ENCODE measurements around the gene ALKBH7.
A peak's percentile ranks its signal among the peaks of the same experiment; 100 is the strongest.

ALKBH7 gene

DNA sequence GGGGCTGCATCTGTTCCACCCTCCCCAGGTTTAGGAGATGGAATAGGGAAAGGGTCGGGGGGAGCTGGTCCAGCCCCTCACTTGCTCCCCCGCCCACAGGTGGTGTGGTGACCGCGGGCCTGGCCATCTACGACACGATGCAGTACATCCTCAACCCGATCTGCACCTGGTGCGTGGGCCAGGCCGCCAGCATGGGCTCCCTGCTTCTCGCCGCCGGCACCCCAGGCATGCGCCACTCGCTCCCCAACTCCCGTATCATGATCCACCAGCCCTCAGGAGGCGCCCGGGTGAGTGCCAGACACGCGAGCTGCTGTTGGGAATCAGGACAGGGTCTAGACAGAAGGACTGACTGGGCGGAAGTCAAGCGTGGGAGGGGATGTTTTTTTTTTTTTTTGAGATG, 8.2 kb upstream of the ALKBH7 start:
- Histone ChIP-seq H3K27ac (ENCODE audit: low read length) (no peak overlapping the region), H3K36me3 (ENCODE audit: control insufficient read depth in 2 of 2, insufficient read depth in 2 of 2, low read length in 2 of 2) (peaks cover 15 to 24% of the 10 kb centered on the region in 2 donors), H3K27me3 (ENCODE audit: control insufficient read depth in 1 of 2, insufficient read depth in 2 of 2, low read length in 2 of 2) (no peaks in the 10 kb centered on the region), H3K9ac (ENCODE audit: low read length in 2 of 2) (no peak overlapping the region), H3K4me3 (ENCODE audit: low read length in 2 of 2) (no peak overlapping the region), H3K4me1 (ENCODE audit: control insufficient read depth, insufficient read depth, low read length) (peaks cover 16% of the 10 kb centered on the region), H3K9me3 (ENCODE audit: control insufficient read depth in 2 of 2, low read length in 2 of 2) (no peaks in the 10 kb centered on the region)

DNA sequence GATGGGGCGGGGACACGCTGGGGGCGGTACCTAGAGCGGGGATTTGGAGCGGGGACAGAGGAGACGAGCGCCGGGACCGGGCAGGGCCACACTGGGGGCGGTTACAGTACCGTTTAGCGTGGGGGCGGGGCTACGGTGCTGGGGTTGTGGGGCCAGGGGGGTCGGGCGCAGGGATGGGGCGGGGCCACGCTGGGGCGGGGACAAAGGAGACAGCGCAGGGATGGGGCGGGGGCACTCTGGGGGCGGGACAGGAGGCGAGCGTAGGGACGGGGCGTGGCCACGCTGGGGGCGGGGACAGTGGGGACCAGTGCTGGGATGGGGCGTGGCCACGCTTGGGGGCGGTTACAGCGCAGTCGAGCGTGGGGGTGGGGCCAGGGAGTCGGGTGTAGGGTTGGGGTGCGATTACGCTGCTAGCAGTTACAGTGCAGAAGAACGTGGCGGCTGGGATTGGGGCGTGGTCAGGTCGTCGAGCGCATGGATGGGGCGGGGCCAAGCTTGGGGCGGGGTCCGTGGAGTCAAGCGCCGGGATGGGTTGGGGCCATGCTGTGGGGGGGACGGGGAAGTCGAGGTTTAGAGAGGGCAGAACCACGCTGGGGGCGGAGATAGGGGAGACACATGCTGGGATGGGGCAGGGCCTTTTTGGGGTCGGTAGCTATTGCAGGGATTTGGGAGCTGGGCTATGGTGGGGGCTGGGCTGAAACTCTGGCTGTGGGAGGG, 660 bp downstream of the ALKBH7 start:
- H3K9me3 ChIP-seq (ENCODE audit: control insufficient read depth in 2 of 2, low read length in 2 of 2) = no peaks in the 10 kb centered on the region
- H3K9ac ChIP-seq (ENCODE audit: low read length in 2 of 2) = peak overlapping the region; percentile 81 to 89
- H3K36me3 ChIP-seq (ENCODE audit: control insufficient read depth in 2 of 2, insufficient read depth in 2 of 2, low read length in 2 of 2) = peaks cover 3 to 5% of the 10 kb centered on the region in 2 donors
- peaks cover 21% of the 10 kb centered on the region for H3K4me1 ChIP-seq (ENCODE audit: control insufficient read depth, insufficient read depth, low read length)
- no peaks in the 10 kb centered on the region for H3K27me3 ChIP-seq (ENCODE audit: control insufficient read depth in 1 of 2, insufficient read depth in 2 of 2, low read length in 2 of 2)
- H3K4me3 ChIP-seq (ENCODE audit: low read length in 2 of 2) = peak overlapping the region; percentile 85 to 91
- peak overlapping the region; percentile 98 for H3K27ac ChIP-seq (ENCODE audit: low read length)

DNA sequence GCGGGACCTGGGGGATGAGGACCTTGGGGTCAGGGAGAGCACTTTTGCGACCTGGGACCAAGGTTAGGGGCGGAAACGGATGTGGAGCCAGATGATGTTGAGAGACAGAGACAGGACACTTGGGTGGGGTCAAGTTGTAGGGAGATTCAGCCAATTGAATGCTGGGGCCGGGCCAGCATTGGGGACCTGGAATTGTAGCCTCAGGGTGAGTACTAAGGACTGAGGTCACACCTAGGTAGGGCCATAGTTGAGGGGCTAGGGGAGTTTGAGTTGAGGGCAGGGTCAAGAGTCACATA, 1.2 kb downstream of the ALKBH7 start:
- Histone ChIP-seq H3K27me3 (ENCODE audit: control insufficient read depth in 1 of 2, insufficient read depth in 2 of 2, low read length in 2 of 2) (no peaks in the 10 kb centered on the region), H3K9me3 (ENCODE audit: control insufficient read depth in 2 of 2, low read length in 2 of 2) (no peaks in the 10 kb centered on the region), H3K27ac (ENCODE audit: low read length) (peak overlapping the region; percentile 69), H3K4me1 (ENCODE audit: control insufficient read depth, insufficient read depth, low read length) (peaks cover 24% of the 10 kb centered on the region), H3K36me3 (ENCODE audit: control insufficient read depth in 2 of 2, insufficient read depth in 2 of 2, low read length in 2 of 2) (peaks cover 2% of the 10 kb centered on the region in 2 donors), H3K9ac (ENCODE audit: low read length in 2 of 2) (peak overlapping the region in 1 of 2 donors; percentile 29), H3K4me3 (ENCODE audit: low read length in 2 of 2) (peak overlapping the region; percentile 24 to 67)

DNA sequence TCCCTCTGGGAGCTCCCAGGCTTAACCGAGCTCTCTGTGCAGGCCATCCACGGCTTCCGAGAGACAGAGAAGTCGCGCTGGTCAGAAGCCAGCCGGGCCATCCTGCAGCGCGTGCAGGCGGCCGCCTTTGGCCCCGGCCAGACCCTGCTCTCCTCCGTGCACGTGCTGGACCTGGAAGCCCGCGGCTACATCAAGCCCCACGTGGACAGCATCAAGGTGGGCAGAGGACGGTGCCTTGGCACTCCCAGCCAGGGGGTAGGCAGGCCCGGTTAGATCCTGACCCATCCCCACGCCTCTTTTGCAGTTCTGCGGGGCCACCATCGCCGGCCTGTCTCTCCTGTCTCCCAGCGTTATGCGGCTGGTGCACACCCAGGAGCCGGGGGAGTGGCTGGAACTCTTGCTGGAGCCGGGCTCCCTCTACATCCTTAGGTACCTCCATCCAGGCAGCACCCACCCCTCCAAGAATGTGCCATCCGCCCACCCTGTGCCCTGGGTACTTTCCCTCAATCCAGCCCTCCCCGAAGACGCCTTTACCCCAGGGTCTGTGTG, 1.6 kb downstream of the ALKBH7 start:
- Histone ChIP-seq H3K9ac (ENCODE audit: low read length in 2 of 2) (no peak overlapping the region), H3K4me3 (ENCODE audit: low read length in 2 of 2) (peak overlapping the region; percentile 24 to 67), H3K27ac (ENCODE audit: low read length) (peak overlapping the region; percentile 69)

DNA sequence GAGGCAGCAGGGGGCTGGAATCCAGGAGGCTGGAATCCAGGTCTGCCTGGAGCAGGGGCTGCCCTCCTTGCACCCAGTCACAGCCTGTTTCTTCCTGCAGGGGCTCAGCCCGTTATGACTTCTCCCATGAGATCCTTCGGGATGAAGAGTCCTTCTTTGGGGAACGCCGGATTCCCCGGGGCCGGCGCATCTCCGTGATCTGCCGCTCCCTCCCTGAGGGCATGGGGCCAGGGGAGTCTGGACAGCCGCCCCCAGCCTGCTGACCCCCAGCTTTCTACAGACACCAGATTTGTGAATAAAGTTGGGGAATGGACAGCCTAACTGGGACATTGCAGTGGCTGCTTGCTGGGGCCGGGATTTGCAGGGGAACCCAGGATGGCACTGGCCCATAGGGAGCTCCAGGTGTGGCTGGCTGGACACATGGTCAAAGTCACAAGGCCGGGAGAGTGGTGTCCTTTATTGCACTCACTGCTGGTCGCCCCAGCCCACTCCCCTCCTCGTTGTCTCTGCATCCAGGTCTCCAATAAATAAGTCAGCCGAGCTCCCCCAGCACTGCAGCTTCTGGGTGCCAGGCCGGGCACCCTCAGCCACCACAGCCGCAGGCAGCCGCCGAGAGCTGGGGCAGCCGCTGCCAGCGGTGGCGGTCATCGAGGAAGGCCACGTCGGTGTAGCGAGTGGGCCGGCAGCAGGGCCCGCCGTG, 2.3 kb downstream of the ALKBH7 start:
- H3K9me3 ChIP-seq (ENCODE audit: control insufficient read depth in 2 of 2, low read length in 2 of 2) = peaks cover 0 to 3% of the 10 kb centered on the region in 2 donors
- H3K4me3 ChIP-seq (ENCODE audit: low read length in 2 of 2) = no peak overlapping the region
- peaks cover 3 to 6% of the 10 kb centered on the region in 2 donors for H3K36me3 ChIP-seq (ENCODE audit: control insufficient read depth in 2 of 2, insufficient read depth in 2 of 2, low read length in 2 of 2)
- H3K4me1 ChIP-seq (ENCODE audit: control insufficient read depth, insufficient read depth, low read length) = peaks cover 24% of the 10 kb centered on the region
- H3K9ac ChIP-seq (ENCODE audit: low read length in 2 of 2) = no peak overlapping the region
- no peaks in the 10 kb centered on the region for H3K27me3 ChIP-seq (ENCODE audit: control insufficient read depth in 1 of 2, insufficient read depth in 2 of 2, low read length in 2 of 2)
- no peak overlapping the region for H3K27ac ChIP-seq (ENCODE audit: low read length)

More for the DNA sequence above, 1.6 kb downstream of the ALKBH7 start:
- Histone ChIP-seq H3K36me3 (ENCODE audit: control insufficient read depth in 2 of 2, insufficient read depth in 2 of 2, low read length in 2 of 2) (peaks cover 0 to 3% of the 10 kb centered on the region in 2 donors), H3K9me3 (ENCODE audit: control insufficient read depth in 2 of 2, low read length in 2 of 2) (no peaks in the 10 kb centered on the region), H3K4me1 (ENCODE audit: control insufficient read depth, insufficient read depth, low read length) (peaks cover 24% of the 10 kb centered on the region), H3K27me3 (ENCODE audit: control insufficient read depth in 1 of 2, insufficient read depth in 2 of 2, low read length in 2 of 2) (no peaks in the 10 kb centered on the region)

DNA sequence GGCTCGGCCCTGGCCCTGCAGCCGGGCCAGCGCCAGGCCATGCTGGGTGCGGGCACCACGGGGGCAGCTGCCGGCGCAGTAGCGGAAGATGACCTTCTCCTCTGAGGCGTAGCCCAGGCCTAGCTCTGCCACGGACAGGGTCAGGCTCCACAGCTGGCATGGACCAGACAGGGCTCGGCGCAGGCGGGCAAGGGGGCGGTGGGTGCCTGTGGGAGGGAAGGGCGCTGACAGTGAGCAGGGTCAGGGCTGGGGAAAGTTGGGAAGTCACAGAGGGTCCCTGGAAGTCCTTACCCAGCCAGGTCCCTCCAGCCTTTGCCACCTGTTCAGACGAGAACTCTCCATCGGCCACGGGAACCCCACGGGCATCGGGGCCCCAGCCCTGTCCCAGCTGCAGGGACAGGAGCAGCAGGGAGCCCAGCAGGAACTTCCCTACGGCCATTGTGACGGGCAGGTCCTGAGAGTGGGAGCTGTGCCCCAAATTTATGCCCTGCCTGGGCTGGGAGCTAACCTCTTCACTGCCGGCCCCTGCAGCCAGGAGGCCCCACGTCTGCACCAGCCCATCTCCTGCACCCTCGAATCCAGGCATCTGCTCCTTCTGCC, 2.9 kb downstream of the ALKBH7 start, which contains the start of gene PSPN:
Gene PSPN (minus strand): TSS at position 523 of the 600 bp plus-strand sequence. CDS start 84 bp downstream, at position 439.
- Histone ChIP-seq H3K9ac (ENCODE audit: low read length in 2 of 2) (no peak within 1 kb of the TSS), H3K9me3 (ENCODE audit: control insufficient read depth in 2 of 2, low read length in 2 of 2) (peaks cover 0 to 4% of the 10 kb centered on the region in 2 donors), H3K4me1 (ENCODE audit: control insufficient read depth, insufficient read depth, low read length) (peaks cover 24% of the 10 kb centered on the region), H3K4me3 (ENCODE audit: low read length in 2 of 2) (no peak within 1 kb of the TSS), H3K36me3 (ENCODE audit: control insufficient read depth in 2 of 2, insufficient read depth in 2 of 2, low read length in 2 of 2) (peaks cover 10 to 13% of the 10 kb centered on the region in 2 donors), H3K27ac (ENCODE audit: low read length) (no peak within 1 kb of the TSS), H3K27me3 (ENCODE audit: control insufficient read depth in 1 of 2, insufficient read depth in 2 of 2, low read length in 2 of 2) (no peaks in the 10 kb centered on the region)

DNA sequence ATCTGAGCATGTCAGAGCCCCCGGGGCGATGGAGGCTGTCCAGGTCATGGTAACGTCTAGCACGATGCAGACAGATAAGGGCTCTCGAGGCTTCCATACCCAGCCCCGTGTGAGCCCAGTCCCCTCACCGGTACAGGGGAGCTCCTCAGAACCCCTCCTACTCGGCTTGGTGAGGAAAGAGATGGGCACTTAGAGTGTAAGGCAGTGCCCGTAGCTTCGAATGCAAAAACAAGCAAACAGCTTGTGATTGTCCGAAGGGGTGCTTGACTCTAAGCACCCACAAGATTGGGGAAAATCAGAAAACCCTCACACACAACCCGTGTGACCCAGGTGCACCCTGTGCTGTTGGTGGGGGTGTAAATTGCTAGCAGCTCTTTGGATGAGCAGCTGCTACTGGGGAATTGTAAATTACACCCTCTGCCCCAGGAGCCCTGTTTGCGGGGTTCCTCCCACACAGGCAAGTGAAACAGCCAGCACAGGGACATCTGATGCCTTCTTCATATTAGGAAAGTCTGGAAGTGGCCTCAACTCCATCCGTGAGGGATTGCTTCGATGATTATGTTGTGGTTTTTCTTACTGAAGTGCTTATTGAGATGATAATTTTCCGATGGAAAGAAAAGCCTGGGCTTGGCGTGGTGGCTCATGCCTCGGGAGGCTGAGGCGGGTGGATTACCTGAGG, 4.1 kb downstream of the ALKBH7 start:
- no peak overlapping the region for H3K4me3 ChIP-seq (ENCODE audit: low read length in 2 of 2)
- H3K36me3 ChIP-seq (ENCODE audit: control insufficient read depth in 2 of 2, insufficient read depth in 2 of 2, low read length in 2 of 2) = peaks cover 20 to 24% of the 10 kb centered on the region in 2 donors
- peaks cover 0 to 4% of the 10 kb centered on the region in 2 donors for H3K9me3 ChIP-seq (ENCODE audit: control insufficient read depth in 2 of 2, low read length in 2 of 2)
- peaks cover 24% of the 10 kb centered on the region for H3K4me1 ChIP-seq (ENCODE audit: control insufficient read depth, insufficient read depth, low read length)
- no peak overlapping the region for H3K9ac ChIP-seq (ENCODE audit: low read length in 2 of 2)
- H3K27me3 ChIP-seq (ENCODE audit: control insufficient read depth in 1 of 2, insufficient read depth in 2 of 2, low read length in 2 of 2) = no peaks in the 10 kb centered on the region
- H3K27ac ChIP-seq (ENCODE audit: low read length) = no peak overlapping the region

DNA sequence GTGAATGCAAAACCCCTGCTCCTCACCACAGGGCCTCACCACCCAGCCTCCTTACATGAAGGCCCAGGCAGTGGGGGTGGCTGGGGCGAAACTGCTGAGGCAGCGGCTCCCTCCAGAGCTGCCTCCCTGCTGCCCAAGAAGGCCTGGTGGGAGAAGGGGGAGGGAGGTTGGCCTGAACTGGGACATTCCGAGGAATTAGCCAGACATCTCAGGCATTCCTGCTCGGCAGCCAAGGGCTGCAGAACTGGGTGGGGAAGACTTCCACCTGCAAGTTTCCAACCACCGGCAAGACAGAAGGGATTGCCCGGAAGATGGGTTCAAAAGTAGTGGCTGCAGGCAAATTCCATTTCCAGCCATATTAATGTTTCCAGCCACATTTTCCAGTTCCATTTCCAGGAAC, 5.4 kb downstream of the ALKBH7 start:
- H3K9ac ChIP-seq (ENCODE audit: low read length in 2 of 2) = no peak overlapping the region
- H3K4me3 ChIP-seq (ENCODE audit: low read length in 2 of 2) = no peak overlapping the region
- H3K4me1 ChIP-seq (ENCODE audit: control insufficient read depth, insufficient read depth, low read length) = peaks cover 18% of the 10 kb centered on the region
- peak overlapping the region; percentile 24 for H3K27ac ChIP-seq (ENCODE audit: low read length)
- peaks cover 28 to 30% of the 10 kb centered on the region in 2 donors for H3K36me3 ChIP-seq (ENCODE audit: control insufficient read depth in 2 of 2, insufficient read depth in 2 of 2, low read length in 2 of 2)
- H3K27me3 ChIP-seq (ENCODE audit: control insufficient read depth in 1 of 2, insufficient read depth in 2 of 2, low read length in 2 of 2) = no peaks in the 10 kb centered on the region
- H3K9me3 ChIP-seq (ENCODE audit: control insufficient read depth in 2 of 2, low read length in 2 of 2) = peaks cover 0 to 4% of the 10 kb centered on the region in 2 donors

DNA sequence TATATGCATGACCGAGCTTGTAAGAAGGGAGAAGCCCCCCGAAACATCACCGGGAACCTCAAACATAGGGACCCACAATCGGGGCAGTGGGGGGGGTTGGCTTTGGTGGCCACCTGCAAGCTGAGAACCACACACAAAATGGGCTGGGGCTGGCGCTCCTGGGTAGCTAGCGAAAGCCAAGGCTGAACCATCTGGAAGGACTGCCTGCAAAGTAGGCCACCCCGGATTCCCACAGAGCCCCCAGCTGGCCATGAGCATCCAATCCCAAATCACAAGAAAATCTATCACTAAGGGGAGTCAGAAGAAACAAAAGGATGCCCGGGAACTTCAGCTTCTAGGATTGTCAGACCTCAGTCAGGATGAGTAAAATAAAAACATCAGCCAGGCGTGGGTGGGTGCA, 5.9 kb downstream of the ALKBH7 start:
- H3K9me3 ChIP-seq (ENCODE audit: control insufficient read depth in 2 of 2, low read length in 2 of 2) = peaks cover 0 to 4% of the 10 kb centered on the region in 2 donors
- H3K27ac ChIP-seq (ENCODE audit: low read length) = peak overlapping the region; percentile 24
- H3K27me3 ChIP-seq (ENCODE audit: control insufficient read depth in 1 of 2, insufficient read depth in 2 of 2, low read length in 2 of 2) = no peaks in the 10 kb centered on the region
- peaks cover 18% of the 10 kb centered on the region for H3K4me1 ChIP-seq (ENCODE audit: control insufficient read depth, insufficient read depth, low read length)
- peaks cover 30 to 34% of the 10 kb centered on the region in 2 donors for H3K36me3 ChIP-seq (ENCODE audit: control insufficient read depth in 2 of 2, insufficient read depth in 2 of 2, low read length in 2 of 2)
- no peak overlapping the region for H3K4me3 ChIP-seq (ENCODE audit: low read length in 2 of 2)
- no peak overlapping the region for H3K9ac ChIP-seq (ENCODE audit: low read length in 2 of 2)

DNA sequence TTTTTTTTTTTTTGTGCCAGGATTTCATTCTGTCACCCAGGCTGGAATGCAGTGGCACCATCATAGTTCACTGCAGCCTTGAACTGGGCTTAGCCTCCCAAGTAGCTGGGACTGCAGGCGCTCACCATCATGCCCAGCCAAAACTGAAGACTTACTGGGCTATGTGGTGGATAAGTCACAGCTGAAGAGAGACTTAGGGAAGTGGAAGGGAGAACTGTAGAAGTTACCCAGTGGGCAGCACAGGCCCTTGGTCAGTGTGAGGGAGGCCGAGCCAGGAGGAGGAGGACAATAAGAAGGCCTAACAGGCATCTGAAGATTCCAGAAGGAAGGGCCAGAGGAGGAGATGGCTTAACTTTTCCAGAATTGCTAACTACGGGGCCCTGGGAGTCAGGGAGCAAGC, 7.2 kb downstream of the ALKBH7 start:
- H3K27me3 ChIP-seq (ENCODE audit: control insufficient read depth in 1 of 2, insufficient read depth in 2 of 2, low read length in 2 of 2) = no peaks in the 10 kb centered on the region
- peaks cover 0 to 4% of the 10 kb centered on the region in 2 donors for H3K9me3 ChIP-seq (ENCODE audit: control insufficient read depth in 2 of 2, low read length in 2 of 2)

More for the DNA sequence above, 7.2 kb downstream of the ALKBH7 start:
- H3K4me3 ChIP-seq (ENCODE audit: low read length in 2 of 2) = no peak overlapping the region
- peaks cover 35 to 36% of the 10 kb centered on the region in 2 donors for H3K36me3 ChIP-seq (ENCODE audit: control insufficient read depth in 2 of 2, insufficient read depth in 2 of 2, low read length in 2 of 2)
- no peak overlapping the region for H3K9ac ChIP-seq (ENCODE audit: low read length in 2 of 2)
- no peak overlapping the region for H3K27ac ChIP-seq (ENCODE audit: low read length)
- peaks cover 9% of the 10 kb centered on the region for H3K4me1 ChIP-seq (ENCODE audit: control insufficient read depth, insufficient read depth, low read length)
